ENCODE measurements around the gene NBEA. TPM values are rescaled to one million over a fixed set of nuclear protein-coding genes. Genes with fewer than 3 reads are reported as not detected.

Gene NBEA
- total RNA-seq, 1 donor from 2014 or later: 0.61 TPM

DNA sequence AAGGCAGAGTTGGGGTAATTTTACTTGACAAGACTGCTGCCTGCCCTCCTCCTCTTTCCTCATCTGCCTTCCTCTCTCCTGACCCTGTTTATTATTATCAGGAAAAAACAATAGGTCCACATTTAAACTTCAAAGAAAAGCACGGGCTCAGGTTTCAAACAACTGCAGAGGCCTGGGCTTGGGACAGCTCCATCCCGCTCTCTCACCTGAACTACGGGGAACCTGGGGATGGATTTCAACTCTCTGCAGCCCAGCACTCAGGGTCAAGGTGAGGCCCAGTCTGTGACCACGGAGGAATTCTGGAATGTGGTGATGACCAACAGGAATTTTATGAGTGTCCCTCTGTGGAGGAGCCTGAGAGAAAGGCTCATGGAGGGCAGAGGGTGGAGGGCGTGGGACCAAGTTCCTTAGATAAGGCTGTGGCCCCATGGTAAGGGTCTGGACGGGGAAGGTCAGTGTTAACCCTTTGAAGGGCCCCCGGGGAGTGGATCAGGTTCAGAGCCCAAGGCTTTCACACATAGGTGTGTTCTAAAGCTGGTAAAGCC, 755.2 kb downstream of the NBEA start:
- intact Hi-C loops (cut with micrococcal nuclease): no loop called here

DNA sequence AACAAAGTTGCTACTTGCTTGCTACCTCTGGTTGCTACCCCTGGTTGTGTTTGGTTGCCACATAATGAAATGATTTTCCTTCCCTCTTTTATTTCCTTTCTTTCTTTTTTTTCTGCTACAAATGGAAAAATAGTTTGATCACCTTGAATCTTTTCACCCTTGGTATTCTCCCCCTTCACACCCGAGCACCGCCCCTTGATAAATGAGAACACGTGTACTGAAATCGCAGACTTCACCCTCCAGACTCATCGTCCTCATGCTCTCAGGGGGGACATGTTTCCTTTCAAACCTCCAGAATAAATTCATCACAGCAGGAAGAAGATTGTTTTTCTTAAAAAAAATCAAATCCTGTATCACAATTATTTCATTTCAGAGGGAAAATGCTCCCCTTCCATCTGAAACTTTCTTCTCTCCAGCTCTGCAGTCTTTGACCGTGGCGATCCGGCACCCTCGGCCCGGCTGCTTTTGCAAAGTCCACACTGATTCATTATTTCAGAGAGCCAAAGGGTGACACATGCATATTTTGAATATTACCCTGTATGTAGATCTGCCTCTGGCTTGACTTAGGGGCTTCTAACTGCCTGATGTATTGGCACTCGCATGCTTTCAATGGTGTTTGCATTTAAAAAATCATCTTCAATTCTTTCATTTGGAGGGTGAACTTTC, 757.0 kb downstream of the NBEA start:
- intact Hi-C loops (cut with micrococcal nuclease): no loop called here

DNA sequence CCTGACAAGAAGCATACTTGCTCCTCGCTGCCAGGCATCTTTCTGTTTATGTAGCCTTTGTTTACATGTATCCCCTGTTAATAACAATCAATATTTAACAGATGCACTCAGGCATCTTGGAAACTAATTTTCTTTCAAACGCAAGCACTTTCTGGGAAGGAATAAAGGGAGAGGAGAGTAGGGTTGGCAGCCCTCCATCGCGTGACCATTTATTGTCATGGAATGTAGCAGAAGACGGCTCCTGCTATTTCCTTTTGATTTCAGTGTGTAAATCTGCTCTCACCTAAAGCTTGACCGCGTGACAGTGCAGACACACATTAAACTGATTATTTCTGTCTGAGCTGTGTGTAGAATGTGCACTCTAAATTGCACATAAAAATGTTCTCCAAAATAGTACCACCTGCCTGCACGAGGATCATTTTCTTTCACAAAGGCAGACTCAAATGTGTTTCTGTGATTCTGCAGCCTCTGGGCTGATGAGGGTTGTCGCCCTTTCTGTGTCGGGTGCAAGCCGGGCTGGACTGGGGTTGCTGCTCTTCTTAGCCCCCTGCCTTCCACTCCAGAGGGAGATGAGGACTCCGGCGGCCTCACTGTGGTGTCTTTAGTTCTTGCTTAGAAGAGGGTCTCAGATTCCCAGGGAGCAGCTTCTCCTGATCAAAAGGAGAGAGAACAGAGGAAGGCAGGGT, 757.9 kb downstream of the NBEA start:
- intact Hi-C loops (cut with micrococcal nuclease): no loop called here

DNA sequence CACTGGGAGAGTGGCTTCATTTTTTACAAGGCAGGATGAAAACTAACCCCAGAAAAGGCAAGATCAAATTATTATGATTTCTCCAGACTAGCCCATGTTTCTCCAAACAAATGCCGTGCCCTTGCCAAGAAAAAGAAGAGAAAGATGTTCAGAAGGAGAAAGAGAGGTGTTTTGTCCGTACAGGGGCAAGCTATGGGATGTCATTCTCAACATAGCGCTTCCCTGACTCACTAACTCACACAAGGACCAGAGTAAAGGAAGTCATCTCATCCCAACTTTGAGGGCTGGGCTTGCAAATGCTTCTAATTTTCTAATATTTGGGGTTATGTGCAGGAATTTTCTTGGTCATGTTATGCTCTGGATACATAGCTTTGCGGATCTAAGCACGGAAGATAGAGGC, 758.6 kb downstream of the NBEA start:
- intact Hi-C loops (cut with micrococcal nuclease): no loop called here

DNA sequence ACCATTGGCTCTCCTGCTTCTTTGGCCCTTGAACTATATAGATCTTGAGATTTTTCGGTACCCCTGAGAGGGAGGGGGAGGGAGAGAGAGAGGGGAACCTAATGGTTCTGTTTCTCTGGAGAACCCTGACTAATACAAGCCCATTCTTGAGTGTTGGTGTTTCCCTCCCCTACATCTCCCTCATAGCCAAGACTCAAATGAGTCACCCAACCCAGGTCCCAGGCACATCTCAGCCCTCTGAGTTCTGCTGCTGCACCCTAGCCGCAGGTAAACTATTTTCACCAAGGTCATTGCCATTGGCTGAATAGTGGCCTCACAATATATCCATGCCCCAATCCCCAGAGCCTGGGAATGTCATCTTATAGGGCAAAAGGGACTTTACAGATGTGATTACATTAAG, 760.2 kb downstream of the NBEA start:
- intact Hi-C loops (cut with micrococcal nuclease): no loop called here

DNA sequence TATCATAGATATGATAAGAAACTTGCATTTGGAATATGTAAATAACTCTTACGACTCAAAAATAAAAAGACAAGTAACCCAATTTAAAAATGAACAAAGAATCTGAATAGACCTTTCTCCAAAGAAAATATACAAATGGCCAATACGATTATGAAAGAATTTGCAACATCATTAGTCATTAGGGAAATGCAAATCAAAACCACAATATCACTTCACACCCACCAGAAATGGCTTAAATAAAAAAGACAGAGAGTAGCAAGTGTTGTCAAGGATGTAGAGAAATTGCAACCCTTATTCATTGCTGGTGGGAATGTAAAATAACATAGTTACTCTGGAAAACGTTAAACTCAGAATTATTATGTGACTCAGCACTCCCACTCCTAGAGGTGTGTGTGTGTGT, 761.0 kb downstream of the NBEA start:
- intact Hi-C loops (cut with micrococcal nuclease): no loop called here

DNA sequence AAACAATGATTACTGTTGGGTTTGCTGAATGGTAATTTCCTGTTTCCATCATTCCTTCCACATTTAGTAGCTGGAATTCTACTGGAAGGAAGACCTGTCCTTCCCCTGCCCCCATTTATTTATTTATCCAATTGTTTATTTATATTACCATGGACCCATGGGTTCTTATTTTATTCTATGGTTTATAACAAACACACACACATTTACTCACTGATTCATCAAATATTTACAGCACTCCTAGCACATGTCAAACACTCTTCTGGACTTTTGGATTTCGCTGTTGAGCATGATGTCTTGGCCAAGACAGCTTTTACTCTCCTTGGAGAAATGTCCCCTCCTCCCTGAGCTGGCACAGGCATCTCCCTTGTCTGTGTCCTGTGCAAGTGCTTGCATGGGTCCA, 762.3 kb downstream of the NBEA start:
- intact Hi-C loops (cut with micrococcal nuclease): no loop called here

DNA sequence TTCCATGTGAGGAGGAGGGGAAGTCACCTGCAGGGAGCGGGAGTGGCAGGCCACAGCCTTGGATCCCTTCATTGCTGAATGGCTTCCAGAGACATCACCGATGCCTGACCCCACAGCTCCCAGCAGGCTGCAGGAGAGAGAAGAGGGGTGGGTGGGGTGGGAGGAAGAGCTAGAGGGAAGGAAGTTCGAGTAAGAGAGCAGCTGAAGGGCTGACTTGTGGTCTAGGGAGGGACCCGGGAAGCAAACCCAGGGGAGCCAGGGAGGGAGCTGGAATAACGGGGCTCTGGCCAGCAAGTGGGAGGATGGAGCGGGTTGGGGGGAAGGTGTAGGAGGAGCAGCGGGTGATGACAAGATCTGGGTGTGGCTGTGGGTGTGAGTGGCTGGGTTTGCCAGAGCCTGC, 764.2 kb downstream of the NBEA start:
- intact Hi-C loops (cut with micrococcal nuclease): no loop called here

DNA sequence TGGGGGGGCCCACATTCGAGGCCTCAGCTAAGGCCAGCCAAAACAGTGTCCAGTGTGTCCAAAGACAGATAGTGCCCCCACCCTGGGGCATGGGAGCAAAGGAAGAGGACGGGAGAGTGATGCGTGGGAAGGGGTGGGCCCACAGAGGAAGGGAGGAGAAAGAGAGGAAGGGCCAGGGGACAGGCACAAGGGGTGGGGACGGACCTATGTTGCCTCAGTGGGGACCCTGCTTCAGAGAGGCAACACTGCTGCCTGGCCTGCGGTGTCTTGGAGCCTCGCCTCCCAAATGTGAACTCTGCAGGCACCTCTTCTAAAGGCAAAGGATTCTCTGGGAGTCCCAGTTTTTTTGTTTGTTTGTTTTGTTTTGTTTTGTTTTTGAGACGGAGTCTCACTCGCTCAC, 764.7 kb downstream of the NBEA start:
- intact Hi-C loops (cut with micrococcal nuclease): no loop called here

DNA sequence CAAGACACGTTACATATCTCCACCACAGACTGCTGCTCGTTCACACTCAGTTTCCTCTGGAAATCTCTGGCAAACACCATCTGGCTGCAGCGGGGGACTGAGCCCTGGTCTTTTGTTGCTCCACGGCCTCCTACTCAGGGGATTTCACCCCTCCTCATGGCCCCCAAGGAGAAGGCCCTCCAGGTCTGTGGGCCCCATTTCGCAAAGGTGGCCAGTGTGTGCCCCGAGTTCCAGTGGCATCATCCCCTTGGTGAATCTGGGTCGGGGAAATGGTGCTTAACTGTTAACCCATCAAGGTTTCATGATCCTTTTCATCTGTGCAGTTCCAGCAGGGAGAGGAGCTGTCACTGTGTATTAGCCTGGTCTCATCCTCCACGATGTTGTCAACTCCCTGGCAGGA, 769.8 kb downstream of the NBEA start:
- intact Hi-C loops (cut with micrococcal nuclease): no loop called here

DNA sequence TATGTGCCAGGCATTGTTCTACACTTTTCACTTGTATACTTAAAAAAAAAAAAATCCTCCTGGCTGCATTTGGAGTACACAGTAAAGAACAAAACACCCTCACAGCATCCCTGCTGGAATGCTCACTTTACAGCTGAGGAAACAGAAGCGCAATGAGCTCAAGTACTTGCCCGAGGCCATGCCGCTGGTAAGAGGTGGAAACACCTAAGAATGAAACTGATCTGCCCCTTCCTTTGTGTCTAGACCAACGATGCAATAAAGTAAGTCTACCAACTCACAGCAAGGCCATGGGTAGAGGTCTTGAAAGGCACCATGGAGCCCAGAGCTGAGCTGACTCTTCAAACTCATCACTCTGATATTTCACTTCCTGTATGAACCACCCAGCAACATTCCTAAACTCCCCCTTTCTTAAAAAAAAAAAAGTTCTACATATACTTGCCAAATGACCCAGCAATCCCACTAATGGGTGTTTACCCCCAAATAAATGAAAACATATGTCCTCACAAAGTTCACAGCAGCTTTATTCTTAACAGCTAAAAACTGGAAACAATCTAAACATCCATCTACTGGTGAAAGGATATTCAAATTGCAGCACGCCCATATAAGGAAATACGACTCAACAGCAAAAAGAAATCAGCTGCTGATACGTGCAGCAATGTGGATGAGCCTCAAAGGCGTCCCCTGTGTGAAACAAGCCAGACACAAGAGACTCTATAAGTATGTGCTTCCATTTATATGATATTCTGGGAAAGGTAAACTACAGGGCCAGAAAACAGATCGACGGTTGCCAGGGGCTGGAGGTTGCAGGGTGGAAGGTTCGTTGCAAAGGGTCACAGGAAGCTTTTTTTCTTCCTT, 771.1 kb downstream of the NBEA start:
- intact Hi-C loops (cut with micrococcal nuclease): no loop called here

DNA sequence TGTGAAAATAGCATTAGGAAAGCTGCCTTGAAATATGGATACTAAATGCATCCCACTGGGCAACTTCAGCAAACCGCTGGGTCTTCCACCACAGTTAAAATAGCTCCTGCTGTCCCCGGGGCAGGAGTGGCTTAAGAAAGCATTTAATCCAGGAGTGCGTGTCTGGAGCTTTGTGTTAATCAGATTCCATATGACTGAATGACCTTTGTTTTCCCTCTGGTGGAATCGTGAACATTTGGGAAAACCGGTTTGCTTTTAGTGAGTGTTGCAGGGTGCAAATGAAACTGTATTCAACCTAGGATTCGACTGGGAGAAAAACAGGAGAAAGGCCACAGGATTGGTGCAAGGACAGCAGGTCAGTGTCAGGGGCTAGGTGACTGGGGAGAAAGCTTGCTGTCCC, 772.1 kb downstream of the NBEA start:
- intact Hi-C loops (cut with micrococcal nuclease): no loop called here

DNA sequence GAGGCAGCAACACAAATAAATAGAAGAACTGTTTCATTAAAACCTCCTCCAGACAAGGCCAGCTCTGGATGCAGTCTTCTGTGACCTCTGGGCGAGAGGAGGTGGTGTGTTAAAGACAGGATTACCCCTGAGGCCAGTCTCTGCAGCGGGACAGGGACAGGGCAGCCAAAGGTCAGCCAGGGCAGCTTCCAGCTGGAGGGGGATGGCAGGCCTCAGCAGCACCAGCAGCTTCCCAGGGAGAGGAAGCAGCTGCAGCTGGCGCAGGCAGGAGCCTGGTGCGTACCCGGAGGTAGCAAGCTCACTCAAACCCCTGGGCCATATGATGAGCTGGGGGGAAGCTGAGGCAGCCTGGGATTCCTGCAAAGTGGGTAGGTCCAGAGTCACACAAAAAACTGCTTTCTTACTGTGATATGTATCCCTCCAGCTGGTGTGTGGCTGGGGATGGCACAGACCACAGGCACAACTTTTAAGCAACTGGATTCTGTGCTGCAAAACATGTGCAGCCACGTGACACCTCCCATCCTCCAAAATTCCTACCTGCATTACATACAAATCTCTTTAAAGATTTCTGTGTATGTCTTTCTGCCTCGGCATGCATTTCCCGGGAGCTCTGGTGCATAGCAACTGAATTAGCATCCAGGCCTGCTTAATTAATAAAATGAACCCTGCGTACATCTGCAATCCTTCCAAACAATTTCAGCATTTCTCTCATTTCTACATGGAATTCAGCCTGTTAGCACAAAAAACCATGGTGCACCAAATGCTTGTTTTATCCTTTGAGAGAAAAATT, 772.7 kb downstream of the NBEA start:
- intact Hi-C loops (cut with micrococcal nuclease): no loop called here

DNA sequence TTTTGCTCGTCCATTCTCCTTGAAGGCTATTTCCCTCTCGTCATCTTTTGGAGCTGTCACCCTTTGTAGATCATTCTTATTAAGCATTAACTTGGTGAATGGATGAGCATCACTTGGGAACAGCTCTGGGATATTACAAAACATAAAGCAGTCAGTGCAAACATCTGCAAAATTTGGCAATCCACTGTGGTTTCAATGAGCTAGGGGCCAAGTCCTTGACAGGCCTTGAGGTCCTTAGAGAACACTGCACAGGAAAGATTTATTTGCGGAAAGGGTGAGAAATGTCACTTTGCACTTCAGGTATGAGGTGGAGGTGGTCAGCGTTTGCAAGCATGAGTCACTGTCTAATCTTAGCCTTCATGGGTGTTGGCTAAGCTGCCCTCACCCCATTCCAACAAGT, 774.1 kb downstream of the NBEA start:
- intact Hi-C loops (cut with micrococcal nuclease): no loop called here

DNA sequence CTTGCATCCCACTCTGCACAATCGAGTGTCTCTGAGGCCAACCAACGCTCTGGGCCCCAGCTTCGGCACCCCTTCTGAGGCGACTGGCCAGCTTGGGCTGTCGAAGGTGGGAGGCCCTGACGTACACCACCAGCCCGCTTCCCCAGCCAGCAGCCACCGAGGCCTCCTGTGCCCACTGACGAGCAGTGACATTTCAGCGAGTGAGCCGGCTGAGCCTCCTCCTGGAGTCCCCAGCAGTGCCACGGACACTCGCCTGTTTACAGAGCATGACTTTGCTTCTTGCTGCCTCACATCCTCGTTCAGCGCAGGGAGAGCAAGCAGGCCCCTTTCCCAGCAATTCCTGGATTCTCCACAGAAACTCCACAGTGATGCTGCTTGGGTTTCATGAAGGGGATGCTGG, 774.7 kb downstream of the NBEA start:
- intact Hi-C loops (cut with micrococcal nuclease): no loop called here

DNA sequence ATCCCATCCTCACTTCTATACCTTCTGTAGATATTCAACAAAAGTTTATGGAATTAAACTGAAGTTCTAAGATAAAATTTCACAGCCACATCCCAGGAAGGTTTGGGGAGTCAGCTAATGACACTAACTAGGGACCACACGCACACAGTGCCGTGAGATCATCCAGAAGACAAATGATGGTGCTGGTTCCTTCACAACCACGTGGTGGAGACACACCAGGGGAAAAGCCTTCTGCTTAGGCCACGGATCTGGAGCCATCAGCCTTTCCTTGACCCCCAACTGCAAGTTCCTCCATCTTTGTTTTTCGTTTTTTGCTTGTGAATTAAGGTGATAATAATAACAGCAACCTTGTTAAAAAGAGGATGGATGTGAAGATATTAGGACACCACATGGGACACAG, 776.0 kb downstream of the NBEA start:
- intact Hi-C loops (cut with micrococcal nuclease): no loop called here

DNA sequence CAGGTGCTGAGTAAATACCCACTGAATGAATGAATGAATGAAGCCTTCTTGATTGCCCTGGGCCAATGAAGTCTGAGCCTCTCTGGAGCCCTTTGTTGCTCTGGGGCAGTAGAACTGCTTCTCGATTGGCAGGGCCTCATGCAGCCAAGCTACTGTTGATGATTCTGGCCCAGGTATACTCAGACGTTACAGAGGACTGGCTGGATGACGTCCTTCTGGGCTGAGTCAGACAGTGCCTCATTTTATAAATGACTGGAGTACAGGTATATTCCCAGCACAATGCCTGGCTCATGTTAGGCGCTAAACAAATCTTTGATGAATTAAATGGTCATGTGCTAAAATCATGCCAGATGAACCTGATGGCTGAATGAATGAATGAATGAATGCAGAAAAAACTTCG, 778.2 kb downstream of the NBEA start:
- intact Hi-C loops (cut with micrococcal nuclease): no loop called here

DNA sequence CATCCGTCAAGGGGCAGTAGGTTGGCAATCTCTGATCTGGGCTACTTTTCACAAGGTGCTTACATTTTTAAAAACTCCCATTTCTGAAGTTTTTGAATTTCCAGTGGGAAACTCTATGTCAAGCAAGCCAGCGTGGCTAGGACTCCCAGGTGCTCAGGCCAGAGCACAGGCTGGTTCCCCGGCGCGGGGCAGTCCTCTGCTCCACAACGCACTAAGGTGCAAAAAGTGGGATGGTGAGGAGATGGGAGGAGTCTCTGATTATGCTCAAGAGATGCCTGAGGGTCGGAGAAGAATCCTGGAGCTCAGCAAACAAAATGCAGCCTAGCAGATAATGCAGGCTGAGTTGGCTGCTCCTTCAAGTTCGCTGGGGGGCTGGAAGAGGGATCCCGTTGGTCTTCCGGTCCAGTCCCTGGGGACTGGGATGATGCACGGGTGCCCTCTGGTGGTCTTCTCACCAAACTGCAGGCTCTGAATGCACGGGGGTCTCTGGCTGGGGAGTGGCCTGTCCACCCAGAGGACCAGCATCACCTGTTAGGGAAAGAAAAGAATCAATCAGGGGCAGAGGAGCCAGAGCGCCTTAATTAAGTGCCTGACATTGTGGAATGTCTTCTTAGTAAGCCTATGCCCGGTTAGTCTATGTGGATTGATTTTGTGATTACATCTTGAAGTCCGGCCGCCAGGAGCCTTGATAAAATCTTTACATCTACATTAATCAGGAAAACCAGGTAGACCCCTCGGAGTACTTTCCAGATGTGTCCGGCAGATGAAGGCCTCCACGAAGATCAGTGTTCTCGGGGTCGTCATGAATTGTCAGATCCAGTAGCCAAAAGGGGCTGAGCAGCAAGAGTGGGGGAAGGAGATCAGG, 778.9 kb downstream of the NBEA start:
- intact Hi-C loops (cut with micrococcal nuclease): loop anchor here (1.0 kb wide), 1 partner anchor 91 kb away; no protein-coding TSS in a partner anchor

Data from T-helper 1 cell treated with Interleukin-12 subunit alpha and Interleukin-12 subunit beta and Interleukin-4 antibody, amounts not matched to agents 30 ng/mL and 1 ng/mL, for 36 hours (primary cell).